Uterus (tissue), 4 donors: ENCODE results near the gene UBE2D3. TPM values are rescaled to one million over a fixed set of nuclear protein-coding genes. Genes with fewer than 3 reads are reported as not detected.

ENCODE experiments used
- DNase-seq, 2 donors: peaks; one replicate each; pipeline ENCODE4 v3.0.0-alpha.2; 2019 to 2020
- H3K27ac ChIP-seq, 2 donors: fragments of 200-600 bp; sonication (generic); 1 replicate in 1 of 2; 2 replicates in 1 of 2; pipeline ENCODE4 v1.5.1; 2016 to 2018
- H3K27me3 ChIP-seq, 2 donors: fragments of 200-600 bp; sonication (generic); one replicate each; pipeline ENCODE4 v1.5.1; 2018 to 2019; ENCODE audit warnings: control low read depth in 1 of 2
- H3K36me3 ChIP-seq, 2 donors: fragments of 200-600 bp; sonication (generic); one replicate each; pipeline ENCODE4 v1.5.1; 2019; ENCODE audit warnings: control low read depth in 1 of 2
- H3K4me1 ChIP-seq, 2 donors: fragments of 200-600 bp; sonication (generic); one replicate each; pipeline ENCODE4 v1.5.1; 2018 to 2019; ENCODE audit warnings: control low read depth in 1 of 2
- H3K4me3 ChIP-seq, 2 donors: fragments of 200-600 bp; sonication (generic); 1 replicate in 1 of 2; 2 replicates in 1 of 2; pipeline ENCODE4 v1.5.1; 2018 to 2019; ENCODE audit warnings: mild to moderate bottlenecking in 1 of 2
- H3K9me3 ChIP-seq, 2 donors: fragments of 200-600 bp; sonication (generic); one replicate each; pipeline ENCODE4 v1.5.1; 2019; ENCODE audit warnings: control low read depth in 1 of 2
- CTCF ChIP-seq, 4 experiments: fragments of 200-600 bp in 2 of 4; fragments of 450-650 bp in 2 of 4; sonication (generic) in 2 of 4; IDR thresholded peaks; one replicate each; pipeline ENCODE4 v1.5.1; 2016 to 2019; ENCODE audit warnings: antibody characterized with exemption in 4 of 4, mild to moderate bottlenecking in 2 of 4, moderate library complexity in 1 of 4
- POLR2A ChIP-seq, 2 donors: fragments of 450-650 bp; IDR thresholded peaks; one replicate each; pipeline ENCODE4 v1.6.1; 2016; ENCODE audit warnings: antibody characterized with exemption in 2 of 2, mild to moderate bottlenecking in 1 of 2, moderate library complexity in 1 of 2
- intact Hi-C: fragments of 100-400 bp; cut with DNase I; formaldehyde crosslinking; loops from one replicate; pipeline ENCODE4 v1.15.1; 2023; ENCODE audit warnings: low total_unique reads
- total RNA-seq, 4 donors: library from RNA; depleted of rRNA in 3 of 4; stranded (reverse); fragments of >200 nt in 3 of 4; gene quantifications; one replicate each; pipeline versions ENCODE4 v1.1.0 to v1.2.4, GENCODE V29; 2014 to 2023
- donor health status: DM: yes; HTN: yes; CAD: no.

UBE2D3 gene
- total RNA-seq, 4 donors from 2014 or later, result 261 to 496 (median 294) TPM

GRCh38 chr4:102815981-102816380 lies 11.4 kb downstream of the UBE2D3 start:
- H3K9me3 ChIP-seq, result no peaks in the 10 kb centered on the region
- DNase-seq, result no peak
- TF ChIP-seq POLR2A (IDR thresholded peaks at IDR 0.05) (no peak), CTCF (IDR thresholded peaks at IDR 0.05) (no peak)
- no peak overlapping the region for H3K4me3 ChIP-seq
- peaks cover 6 to 16% of the 10 kb centered on the region in 2 donors for H3K4me1 ChIP-seq
- H3K36me3 ChIP-seq, result no peaks in the 10 kb centered on the region
- intact Hi-C loops, result no loop called here
- no peaks in the 10 kb centered on the region for H3K27me3 ChIP-seq
- no peak overlapping the region for H3K27ac ChIP-seq

- intact Hi-C loops, result no loop called here
- Histone ChIP-seq H3K4me1 (peaks cover 0 to 5% of the 10 kb centered on the region in 2 donors), H3K9me3 (no peaks in the 10 kb centered on the region), H3K36me3 (no peaks in the 10 kb centered on the region), H3K27me3 (no peaks in the 10 kb centered on the region), H3K4me3 (no peak overlapping the region), H3K27ac (no peak overlapping the region)
- TF ChIP-seq CTCF (IDR thresholded peaks at IDR 0.05), result no peak
- no peak for TF ChIP-seq POLR2A (IDR thresholded peaks at IDR 0.05)
- no peak for DNase-seq
These were observed 17.7 kb downstream of the UBE2D3 start for GRCh38 chr4:102809691-102810090.

GRCh38 chr4:102809190-102809589 lies 18.2 kb downstream of the UBE2D3 start:
- Histone ChIP-seq H3K27me3 (no peaks in the 10 kb centered on the region), H3K36me3 (no peaks in the 10 kb centered on the region), H3K27ac (no peak overlapping the region), H3K9me3 (no peaks in the 10 kb centered on the region), H3K4me1 (peaks cover 0 to 5% of the 10 kb centered on the region in 2 donors), H3K4me3 (no peak overlapping the region)
- TF ChIP-seq POLR2A (IDR thresholded peaks at IDR 0.05) (no peak), CTCF (IDR thresholded peaks at IDR 0.05) (no peak)
- intact Hi-C loops, result no loop called here
- no peak for DNase-seq

- intact Hi-C loops, result no loop called here
- Histone ChIP-seq H3K27me3 (no peaks in the 10 kb centered on the region), H3K4me3 (no peak overlapping the region), H3K36me3 (no peaks in the 10 kb centered on the region), H3K4me1 (peaks cover 0 to 5% of the 10 kb centered on the region in 2 donors), H3K9me3 (no peaks in the 10 kb centered on the region), H3K27ac (no peak overlapping the region)
- TF ChIP-seq POLR2A (IDR thresholded peaks at IDR 0.05) (no peak), CTCF (IDR thresholded peaks at IDR 0.05) (no peak)
- DNase-seq, result no peak
These were observed 19.3 kb downstream of the UBE2D3 start for GRCh38 chr4:102808009-102808408.

- no peak for TF ChIP-seq POLR2A (IDR thresholded peaks at IDR 0.05)
- no peak for TF ChIP-seq CTCF (IDR thresholded peaks at IDR 0.05)
- DNase-seq, result no peak
- H3K4me3 ChIP-seq, result no peak overlapping the region
- H3K36me3 ChIP-seq, result no peaks in the 10 kb centered on the region
- intact Hi-C loops, result no loop called here
- H3K27ac ChIP-seq, result no peak overlapping the region
- no peaks in the 10 kb centered on the region for H3K9me3 ChIP-seq
- no peaks in the 10 kb centered on the region for H3K27me3 ChIP-seq
- H3K4me1 ChIP-seq, result peaks cover 0 to 5% of the 10 kb centered on the region in 2 donors
These were observed 20.0 kb downstream of the UBE2D3 start for GRCh38 chr4:102807345-102807744.
